Endothelial cell of umbilical vein (primary cell): Measurements from ENCODE around the gene LANCL3. TPM values are rescaled to one million over a fixed set of nuclear protein-coding genes. Genes with fewer than 3 reads are reported as not detected.

Experiments
- BruUV-seq: library from RNA; stranded (reverse); fragments of 400-500 nt; replicated peaks from 2 replicates; lab custom pipeline; 2021; lab: Mats Ljungman, UMichigan
- CTCF ChIA-PET: fragments of 300-600, 350-600 bp; sonication (Branson Sonifier 250); formaldehyde crosslinking; loops from one replicate; lab custom pipeline; 2021; ENCODE audit warnings: antibody characterized with exemption, inconsistent platforms; lab: Charles Lee
- POLR2A ChIA-PET: fragments of 300-600, 350-600 bp; sonication (Branson Sonifier 250); formaldehyde crosslinking; loops from one replicate; lab custom pipeline; 2021; ENCODE audit warnings: antibody characterized with exemption, inconsistent platforms; lab: Charles Lee
- DNase-seq: peaks from one replicate; pipeline ENCODE4 v3.0.0-alpha.2; 2011; ENCODE audit warnings: low read depth, low spot score
- FAIRE-seq: peaks from 2 replicates; lab custom pipeline; 2011; peaks lifted over from hg19 to GRCh38; lab: Jason Lieb, UNC
- H2AFZ ChIP-seq: 2 replicates; pipeline ENCODE4 v1.6.0; 2012; ENCODE audit warnings: low read depth, low read length, control low read depth, inconsistent platforms
- H3K27ac ChIP-seq: 2 replicates; pipeline ENCODE4 v1.5.1; 2011; ENCODE audit warnings: low read depth, mild to moderate bottlenecking, control low read depth, low read length, moderate library complexity; ENCODE audit not compliant: insufficient read depth
- H3K27me3 ChIP-seq, 2 experiments: 2 replicates each; pipeline versions ENCODE4 v1.6.0 to v1.6.1; 2011; ENCODE audit warnings: low read length in 2 of 2, mixed read lengths in 1 of 2; ENCODE audit not compliant: control insufficient read depth in 2 of 2, insufficient read depth in 2 of 2
- H3K36me3 ChIP-seq, 2 experiments: 2 replicates in 1 of 2; 3 replicates in 1 of 2; pipeline ENCODE4 v1.5.1; 2011; ENCODE audit warnings: low read length in 2 of 2, mild to moderate bottlenecking in 1 of 2, moderate library complexity in 1 of 2; ENCODE audit not compliant: control insufficient read depth in 2 of 2, insufficient read depth in 2 of 2; ENCODE audit errors: extremely low read depth in 1 of 2
- H3K4me1 ChIP-seq: 3 replicates; pipeline ENCODE4 v1.5.1; 2011; ENCODE audit warnings: mild to moderate bottlenecking, low read length; ENCODE audit not compliant: control insufficient read depth, insufficient read depth; ENCODE audit errors: extremely low read depth
- H3K4me2 ChIP-seq: 2 replicates; pipeline ENCODE4 v1.6.1; 2011; ENCODE audit warnings: low read length, control low read depth, mixed read lengths; ENCODE audit not compliant: insufficient read depth
- H3K4me3 ChIP-seq, 3 experiments: fragments of 200-600 bp in 1 of 3; sonication (generic), shearing (Covaris generic) in 1 of 3; replicated peaks in 1 of 3; 2 replicates each; pipeline ENCODE4 v1.5.1; 2011 to 2016; ENCODE audit warnings: control low read depth in 3 of 3, low read length in 3 of 3, mild to moderate bottlenecking in 2 of 3, inconsistent platforms in 1 of 3, low read depth in 1 of 3, moderate library complexity in 1 of 3; ENCODE audit not compliant: insufficient read depth in 1 of 3
- H3K79me2 ChIP-seq: 2 replicates; pipeline ENCODE4 v1.6.0; 2012; ENCODE audit warnings: low read length, inconsistent platforms; ENCODE audit not compliant: control insufficient read depth, insufficient read depth
- H3K9ac ChIP-seq: replicated peaks from 2 replicates; pipeline ENCODE3; 2011; ENCODE audit warnings: low read length, control low read depth; ENCODE audit not compliant: insufficient read depth; ENCODE audit errors: extremely low read depth
- H3K9me1 ChIP-seq: replicated peaks from 3 replicates; pipeline ENCODE4 v1.6.0; 2011; ENCODE audit warnings: mild to moderate bottlenecking, low read length; ENCODE audit not compliant: control insufficient read depth, insufficient read depth; ENCODE audit errors: extremely low read depth
- H3K9me3 ChIP-seq: replicated peaks from 2 replicates; pipeline ENCODE4 v1.5.1; 2012; ENCODE audit warnings: low read length, inconsistent platforms; ENCODE audit not compliant: control insufficient read depth, insufficient read depth
- H4K20me1 ChIP-seq: replicated peaks from 2 replicates; pipeline ENCODE3; 2011; ENCODE audit warnings: mild to moderate bottlenecking, low read length; ENCODE audit not compliant: control insufficient read depth, insufficient read depth; ENCODE audit errors: extremely low read depth
- CTCF ChIP-seq, 2 donors: IDR thresholded peaks; 1 replicate in 1 of 2; 2 replicates in 1 of 2; pipeline ENCODE4 v1.5.1; 2011; ENCODE audit warnings: low read length in 2 of 2, mild to moderate bottlenecking in 2 of 2, moderate library complexity in 2 of 2, control low read depth in 1 of 2, inconsistent platforms in 1 of 2, low read depth in 1 of 2; ENCODE audit not compliant: insufficient read depth in 1 of 2; ENCODE audit errors: extremely low read depth in 1 of 2
- EZH2 ChIP-seq: IDR thresholded peaks from 2 replicates; pipeline ENCODE4 v1.6.1; 2012; ENCODE audit warnings: borderline replicate concordance, low read depth, mild to moderate bottlenecking, moderate library complexity, low read length, inconsistent platforms; ENCODE audit not compliant: severe bottlenecking
- GATA2 ChIP-seq: IDR thresholded peaks from 2 replicates; pipeline ENCODE4 v1.7.0; 2011; ENCODE audit warnings: low read depth, mild to moderate bottlenecking, moderate library complexity, mixed read lengths, low read length; ENCODE audit not compliant: insufficient read length, insufficient read depth
- MYC ChIP-seq: IDR thresholded peaks from one replicate; pipeline ENCODE4 v1.6.1; 2011; ENCODE audit warnings: mild to moderate bottlenecking, low read depth, low read length
- POLR2A ChIP-seq: IDR thresholded peaks from 2 replicates; pipeline ENCODE4 v1.6.1; 2012; ENCODE audit warnings: low read depth, mild to moderate bottlenecking, control low read depth, low read length
- POLR2AphosphoS5 ChIP-seq: IDR thresholded peaks from 2 replicates; pipeline ENCODE4 v1.6.1; 2012; ENCODE audit warnings: low read depth, mild to moderate bottlenecking, control low read depth, low read length, moderate library complexity; ENCODE audit not compliant: insufficient read depth
- dilution Hi-C: fragments of 300-500 bp; cut with MboI; formaldehyde crosslinking; loops from one replicate; pipeline ENCODE4 v1.15.0; 2019; ENCODE audit warnings: low sequenced_read_pairs; ENCODE audit not compliant: extremely low pct_ligation_motif_present
- intact Hi-C: fragments of 100-400 bp; cut with micrococcal nuclease; formaldehyde crosslinking; loops from one replicate; pipeline ENCODE4 v1.10.0; 2022
- polyA plus RNA-seq, 4 experiments: library from polyadenylated mRNA; depleted of rRNA in 3 of 4; stranded (reverse) in 3 of 4; unstranded in 1 of 4; fragments of >200 nt; gene quantifications; 2 replicates each; pipeline versions ENCODE4 v1.2.1 to v1.2.3, GENCODE V29; 2011 to 2012; ENCODE audit warnings: missing spikeins in 1 of 4
- total RNA-seq: library from RNA; stranded (reverse); gene quantifications from 2 replicates; pipeline ENCODE4 v1.2.3, GENCODE V29; 2021
- TF ChIP-seq, protein P1 (sequence below): IDR thresholded peaks from 2 replicates; pipeline ENCODE4 v1.6.1; 2011; ENCODE audit not compliant: insufficient read depth, insufficient read length

Gene LANCL3
- total and polyA plus RNA-seq, 2 donors (not counting 3 experiments of a cell fraction or from before 2014, with no cell fraction given), result 0.12 to 1.5 TPM

- TF ChIP-seq EZH2 (no peak), MYC (no peak), CTCF (IDR thresholded peaks at IDR 0.05; ENCODE audit: extremely low read depth in 1 of 2, insufficient read depth in 1 of 2, low read depth in 1 of 2, low read length in 2 of 2) (no peak), POLR2A (no peak), POLR2AphosphoS5 (no peak), GATA2 (no peak)
- TF ChIP-seq, protein P1, sequence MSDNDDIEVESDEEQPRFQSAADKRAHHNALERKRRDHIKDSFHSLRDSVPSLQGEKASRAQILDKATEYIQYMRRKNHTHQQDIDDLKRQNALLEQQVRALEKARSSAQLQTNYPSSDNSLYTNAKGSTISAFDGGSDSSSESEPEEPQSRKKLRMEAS, result no peak
- BruUV-seq, result no TSS peak
- no peak for DNase-seq
- H3K27me3 ChIP-seq, result no peaks in the 10 kb centered on the region
- no peak overlapping the region for H3K27ac ChIP-seq
- no peak overlapping the region for H3K4me3 ChIP-seq
- no peaks in the 10 kb centered on the region for H3K4me1 ChIP-seq
- no peaks in the 10 kb centered on the region for H3K79me2 ChIP-seq
- intact Hi-C loops, result no loop called here
- H3K9ac ChIP-seq, result no peak overlapping the region
- H3K9me3 ChIP-seq, result no peaks in the 10 kb centered on the region
- no peak overlapping the region for H2AFZ ChIP-seq
- dilution Hi-C loops, result no loop called here
- ChIA-PET CTCF (no interaction called here), POLR2A (no interaction called here)
- no peak overlapping the region for H3K4me2 ChIP-seq
- H4K20me1 ChIP-seq, result no peaks in the 10 kb centered on the region
- no peaks in the 10 kb centered on the region for H3K9me1 ChIP-seq
- no peak for FAIRE-seq
- H3K36me3 ChIP-seq, result no peaks in the 10 kb centered on the region
These were observed 118.7 kb downstream of the LANCL3 start for GRCh38 chrX:37690119-37690518.
